Measurements from ENCODE around the gene TBC1D22A. TPM values are rescaled to one million over a fixed set of nuclear protein-coding genes. Genes with fewer than 3 reads are reported as not detected.

TBC1D22A gene
- total and polyA plus RNA-seq, 2 experiments from 2014 or later, result 9.6 to 13.3 TPM

DNA sequence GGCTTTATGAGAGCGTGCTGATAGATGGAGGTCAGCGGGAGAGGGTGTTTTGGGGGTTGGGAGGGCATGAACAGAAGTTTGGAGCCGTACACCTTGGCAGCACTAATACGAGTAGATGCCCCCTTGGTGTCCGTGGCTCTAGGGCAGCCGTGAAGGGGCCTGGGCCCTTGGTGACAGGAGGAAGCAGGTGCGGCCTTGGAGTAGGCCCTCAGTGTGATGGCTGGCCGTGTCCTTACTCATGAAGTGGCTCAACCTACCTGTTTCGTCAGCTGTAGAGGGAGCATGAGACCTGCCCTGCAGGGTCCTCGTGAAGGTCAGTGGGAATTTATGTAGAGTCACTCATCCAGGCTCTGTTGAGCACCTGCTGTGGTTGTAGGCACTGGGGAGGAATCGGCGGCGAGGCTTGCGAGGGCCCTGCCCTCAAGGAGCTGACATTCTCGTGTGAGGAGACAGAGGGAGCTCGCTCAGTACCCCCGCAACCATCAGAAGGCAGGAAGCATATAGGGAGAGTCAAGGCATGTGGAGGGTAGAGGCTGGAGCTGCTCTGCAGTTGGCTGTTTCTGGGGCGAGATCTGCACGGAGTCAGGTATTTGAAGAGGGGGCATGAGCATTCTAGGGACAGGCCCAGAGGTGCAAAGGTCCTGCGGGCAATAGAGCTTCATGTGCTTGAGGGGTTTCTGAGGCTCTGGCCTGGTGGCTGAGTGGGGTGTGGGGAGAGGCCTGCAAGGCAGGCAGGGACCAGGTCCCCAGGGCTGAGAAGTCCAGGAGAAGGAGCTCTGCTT, 39.6 kb downstream of the TBC1D22A start:
- H3K27me3 ChIP-seq (ENCODE audit: insufficient read depth), result no peaks in the 10 kb centered on the region
- peaks cover 22% of the 10 kb centered on the region for H3K36me3 Mint-ChIP-seq (ENCODE audit: low read depth)
- TF ChIP-seq JUNB (IDR thresholded peaks at IDR 0.05; ENCODE audit: unreplicated experiment) (no peak), POLR2AphosphoS5 (IDR thresholded peaks at IDR 0.05; ENCODE audit: low read depth) (no peak), EZH2 (IDR thresholded peaks at IDR 0.05; ENCODE audit: low read depth, unreplicated experiment) (no peak), ZNF331 (CRISPR knock-in tag; IDR thresholded peaks at IDR 0.05; ENCODE audit: low read depth) (no peak), ZNF114 (CRISPR knock-in tag; IDR thresholded peaks at IDR 0.05) (no peak), STAT1 (IDR thresholded peaks at IDR 0.05; ENCODE audit: unreplicated experiment) (no peak), NANOG (IDR thresholded peaks at IDR 0.05; ENCODE audit: borderline replicate concordance) (no peak), CREB1 (CRISPR knock-in tag; IDR thresholded peaks at IDR 0.05; ENCODE audit: low read depth) (no peak), ETS1 (IDR thresholded peaks at IDR 0.05) (no peak), EZH2phosphoT487 (IDR thresholded peaks at IDR 0.05; ENCODE audit: unreplicated experiment) (no peak)
- TF ChIP-seq, protein P1, sequence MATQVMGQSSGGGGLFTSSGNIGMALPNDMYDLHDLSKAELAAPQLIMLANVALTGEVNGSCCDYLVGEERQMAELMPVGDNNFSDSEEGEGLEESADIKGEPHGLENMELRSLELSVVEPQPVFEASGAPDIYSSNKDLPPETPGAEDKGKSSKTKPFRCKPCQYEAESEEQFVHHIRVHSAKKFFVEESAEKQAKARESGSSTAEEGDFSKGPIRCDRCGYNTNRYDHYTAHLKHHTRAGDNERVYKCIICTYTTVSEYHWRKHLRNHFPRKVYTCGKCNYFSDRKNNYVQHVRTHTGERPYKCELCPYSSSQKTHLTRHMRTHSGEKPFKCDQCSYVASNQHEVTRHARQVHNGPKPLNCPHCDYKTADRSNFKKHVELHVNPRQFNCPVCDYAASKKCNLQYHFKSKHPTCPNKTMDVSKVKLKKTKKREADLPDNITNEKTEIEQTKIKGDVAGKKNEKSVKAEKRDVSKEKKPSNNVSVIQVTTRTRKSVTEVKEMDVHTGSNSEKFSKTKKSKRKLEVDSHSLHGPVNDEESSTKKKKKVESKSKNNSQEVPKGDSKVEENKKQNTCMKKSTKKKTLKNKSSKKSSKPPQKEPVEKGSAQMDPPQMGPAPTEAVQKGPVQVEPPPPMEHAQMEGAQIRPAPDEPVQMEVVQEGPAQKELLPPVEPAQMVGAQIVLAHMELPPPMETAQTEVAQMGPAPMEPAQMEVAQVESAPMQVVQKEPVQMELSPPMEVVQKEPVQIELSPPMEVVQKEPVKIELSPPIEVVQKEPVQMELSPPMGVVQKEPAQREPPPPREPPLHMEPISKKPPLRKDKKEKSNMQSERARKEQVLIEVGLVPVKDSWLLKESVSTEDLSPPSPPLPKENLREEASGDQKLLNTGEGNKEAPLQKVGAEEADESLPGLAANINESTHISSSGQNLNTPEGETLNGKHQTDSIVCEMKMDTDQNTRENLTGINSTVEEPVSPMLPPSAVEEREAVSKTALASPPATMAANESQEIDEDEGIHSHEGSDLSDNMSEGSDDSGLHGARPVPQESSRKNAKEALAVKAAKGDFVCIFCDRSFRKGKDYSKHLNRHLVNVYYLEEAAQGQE (IDR thresholded peaks at IDR 0.05; ENCODE audit: unreplicated experiment), result no peak
- TF ChIP-seq, protein P2, sequence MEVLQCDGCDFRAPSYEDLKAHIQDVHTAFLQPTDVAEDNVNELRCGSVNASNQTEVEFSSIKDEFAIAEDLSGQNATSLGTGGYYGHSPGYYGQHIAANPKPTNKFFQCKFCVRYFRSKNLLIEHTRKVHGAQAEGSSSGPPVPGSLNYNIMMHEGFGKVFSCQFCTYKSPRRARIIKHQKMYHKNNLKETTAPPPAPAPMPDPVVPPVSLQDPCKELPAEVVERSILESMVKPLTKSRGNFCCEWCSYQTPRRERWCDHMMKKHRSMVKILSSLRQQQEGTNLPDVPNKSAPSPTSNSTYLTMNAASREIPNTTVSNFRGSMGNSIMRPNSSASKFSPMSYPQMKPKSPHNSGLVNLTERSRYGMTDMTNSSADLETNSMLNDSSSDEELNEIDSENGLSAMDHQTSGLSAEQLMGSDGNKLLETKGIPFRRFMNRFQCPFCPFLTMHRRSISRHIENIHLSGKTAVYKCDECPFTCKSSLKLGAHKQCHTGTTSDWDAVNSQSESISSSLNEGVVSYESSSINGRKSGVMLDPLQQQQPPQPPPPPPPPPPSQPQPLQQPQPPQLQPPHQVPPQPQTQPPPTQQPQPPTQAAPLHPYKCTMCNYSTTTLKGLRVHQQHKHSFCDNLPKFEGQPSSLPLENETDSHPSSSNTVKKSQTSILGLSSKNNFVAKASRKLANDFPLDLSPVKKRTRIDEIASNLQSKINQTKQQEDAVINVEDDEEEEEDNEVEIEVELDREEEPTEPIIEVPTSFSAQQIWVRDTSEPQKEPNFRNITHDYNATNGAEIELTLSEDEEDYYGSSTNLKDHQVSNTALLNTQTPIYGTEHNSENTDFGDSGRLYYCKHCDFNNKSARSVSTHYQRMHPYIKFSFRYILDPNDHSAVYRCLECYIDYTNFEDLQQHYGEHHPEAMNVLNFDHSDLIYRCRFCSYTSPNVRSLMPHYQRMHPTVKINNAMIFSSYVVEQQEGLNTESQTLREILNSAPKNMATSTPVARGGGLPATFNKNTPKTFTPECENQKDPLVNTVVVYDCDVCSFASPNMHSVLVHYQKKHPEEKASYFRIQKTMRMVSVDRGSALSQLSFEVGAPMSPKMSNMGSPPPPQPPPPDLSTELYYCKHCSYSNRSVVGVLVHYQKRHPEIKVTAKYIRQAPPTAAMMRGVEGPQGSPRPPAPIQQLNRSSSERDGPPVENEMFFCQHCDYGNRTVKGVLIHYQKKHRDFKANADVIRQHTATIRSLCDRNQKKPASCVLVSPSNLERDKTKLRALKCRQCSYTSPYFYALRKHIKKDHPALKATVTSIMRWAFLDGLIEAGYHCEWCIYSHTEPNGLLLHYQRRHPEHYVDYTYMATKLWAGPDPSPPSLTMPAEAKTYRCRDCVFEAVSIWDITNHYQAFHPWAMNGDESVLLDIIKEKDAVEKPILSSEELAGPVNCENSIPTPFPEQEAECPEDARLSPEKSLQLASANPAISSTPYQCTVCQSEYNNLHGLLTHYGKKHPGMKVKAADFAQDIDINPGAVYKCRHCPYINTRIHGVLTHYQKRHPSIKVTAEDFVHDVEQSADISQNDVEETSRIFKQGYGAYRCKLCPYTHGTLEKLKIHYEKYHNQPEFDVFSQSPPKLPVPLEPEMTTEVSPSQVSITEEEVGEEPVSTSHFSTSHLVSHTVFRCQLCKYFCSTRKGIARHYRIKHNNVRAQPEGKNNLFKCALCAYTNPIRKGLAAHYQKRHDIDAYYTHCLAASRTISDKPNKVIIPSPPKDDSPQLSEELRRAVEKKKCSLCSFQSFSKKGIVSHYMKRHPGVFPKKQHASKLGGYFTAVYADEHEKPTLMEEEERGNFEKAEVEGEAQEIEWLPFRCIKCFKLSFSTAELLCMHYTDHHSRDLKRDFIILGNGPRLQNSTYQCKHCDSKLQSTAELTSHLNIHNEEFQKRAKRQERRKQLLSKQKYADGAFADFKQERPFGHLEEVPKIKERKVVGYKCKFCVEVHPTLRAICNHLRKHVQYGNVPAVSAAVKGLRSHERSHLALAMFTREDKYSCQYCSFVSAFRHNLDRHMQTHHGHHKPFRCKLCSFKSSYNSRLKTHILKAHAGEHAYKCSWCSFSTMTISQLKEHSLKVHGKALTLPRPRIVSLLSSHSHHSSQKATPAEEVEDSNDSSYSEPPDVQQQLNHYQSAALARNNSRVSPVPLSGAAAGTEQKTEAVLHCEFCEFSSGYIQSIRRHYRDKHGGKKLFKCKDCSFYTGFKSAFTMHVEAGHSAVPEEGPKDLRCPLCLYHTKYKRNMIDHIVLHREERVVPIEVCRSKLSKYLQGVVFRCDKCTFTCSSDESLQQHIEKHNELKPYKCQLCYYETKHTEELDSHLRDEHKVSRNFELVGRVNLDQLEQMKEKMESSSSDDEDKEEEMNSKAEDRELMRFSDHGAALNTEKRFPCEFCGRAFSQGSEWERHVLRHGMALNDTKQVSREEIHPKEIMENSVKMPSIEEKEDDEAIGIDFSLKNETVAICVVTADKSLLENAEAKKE (CRISPR knock-in tag; IDR thresholded peaks at IDR 0.05), result no peak
- TF ChIP-seq, protein P3, sequence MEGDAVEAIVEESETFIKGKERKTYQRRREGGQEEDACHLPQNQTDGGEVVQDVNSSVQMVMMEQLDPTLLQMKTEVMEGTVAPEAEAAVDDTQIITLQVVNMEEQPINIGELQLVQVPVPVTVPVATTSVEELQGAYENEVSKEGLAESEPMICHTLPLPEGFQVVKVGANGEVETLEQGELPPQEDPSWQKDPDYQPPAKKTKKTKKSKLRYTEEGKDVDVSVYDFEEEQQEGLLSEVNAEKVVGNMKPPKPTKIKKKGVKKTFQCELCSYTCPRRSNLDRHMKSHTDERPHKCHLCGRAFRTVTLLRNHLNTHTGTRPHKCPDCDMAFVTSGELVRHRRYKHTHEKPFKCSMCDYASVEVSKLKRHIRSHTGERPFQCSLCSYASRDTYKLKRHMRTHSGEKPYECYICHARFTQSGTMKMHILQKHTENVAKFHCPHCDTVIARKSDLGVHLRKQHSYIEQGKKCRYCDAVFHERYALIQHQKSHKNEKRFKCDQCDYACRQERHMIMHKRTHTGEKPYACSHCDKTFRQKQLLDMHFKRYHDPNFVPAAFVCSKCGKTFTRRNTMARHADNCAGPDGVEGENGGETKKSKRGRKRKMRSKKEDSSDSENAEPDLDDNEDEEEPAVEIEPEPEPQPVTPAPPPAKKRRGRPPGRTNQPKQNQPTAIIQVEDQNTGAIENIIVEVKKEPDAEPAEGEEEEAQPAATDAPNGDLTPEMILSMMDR (conservative IDR thresholded peaks at IDR 0.05; ENCODE audit: low read depth in 2 of 2), result no peak

More for the DNA sequence above, 39.6 kb downstream of the TBC1D22A start:
- peaks cover 22% of the 10 kb centered on the region for H3K79me2 ChIP-seq (replicated peaks; ENCODE audit: insufficient read depth)
- no peak overlapping the region for H3K4me3 Mint-ChIP-seq
- peaks cover 7% of the 10 kb centered on the region for H3K4me1 ChIP-seq (ENCODE audit: insufficient read depth)
- no peak overlapping the region for H3K4me3 ChIP-seq
- no peak overlapping the region for H3K27ac Mint-ChIP-seq
- H3K27ac ChIP-seq (ENCODE audit: low read depth), result no peak overlapping the region
- 0 out of 2 replicates have a peak, but pooled peaks cover 3% of the 10 kb centered on the region for H3F3A ChIP-seq (replicated peaks; ENCODE audit: low read depth)
- H3K9me2 ChIP-seq (ENCODE audit: insufficient read depth), result no peaks in the 10 kb centered on the region
- ATAC-seq, result no peak
- no peak overlapping the region for H3K4me2 ChIP-seq
- H2AFZ ChIP-seq, result no peak overlapping the region
- peaks cover 19% of the 10 kb centered on the region for H3K4me1 Mint-ChIP-seq
- peaks cover 25% of the 10 kb centered on the region for H3K27me3 Mint-ChIP-seq (ENCODE audit: insufficient read depth, low read depth, poor library complexity)
- DNase-seq (ENCODE audit: low spot score), result no peak
- peaks cover 5% of the 10 kb centered on the region for H4K20me1 ChIP-seq (replicated peaks; ENCODE audit: insufficient read depth)
- no peaks in the 10 kb centered on the region for H3K36me3 ChIP-seq (ENCODE audit: insufficient read depth)
- H3K9me3 Mint-ChIP-seq, result no peaks in the 10 kb centered on the region
